Gastrocnemius medialis (tissue), 4 donors: ENCODE data around the gene OPN4. TPM values are rescaled to one million over a fixed set of nuclear protein-coding genes. Genes with fewer than 3 reads are reported as not detected.
"Not testable (repeated sequence)": the region's sequence is repeated elsewhere in the genome, so short reads cannot be mapped to it uniquely, and the experiment has no call there.

Experiments used
- ATAC-seq, 2 donors: fragments of 150-250 bp; one replicate each; pipeline ENCODE4 v1.9.1; 2016
- DNase-seq, 2 donors: peaks; one replicate each; pipeline ENCODE4 v3.0.0-alpha.2; 2019
- H3K27ac ChIP-seq, 4 donors: fragments of 200-600 bp; sonication (generic); 1 replicate in 1 of 4; 2 replicates in 3 of 4; pipeline ENCODE4 v1.5.1; 2016 to 2018; ENCODE audit warnings: mild to moderate bottlenecking in 2 of 4, moderate library complexity in 1 of 4
- H3K27me3 ChIP-seq, 3 donors: fragments of 200-600 bp; sonication (generic) in 2 of 3; 1 replicate in 1 of 3; 2 replicates in 2 of 3; pipeline versions ENCODE4 v1.5.1 to v1.6.0; 2016 to 2019; ENCODE audit warnings: mild to moderate bottlenecking in 1 of 3, moderate library complexity in 1 of 3
- H3K36me3 ChIP-seq, 2 donors: fragments of 200-600 bp; sonication (generic) in 1 of 2; one replicate each; pipeline ENCODE4 v1.5.1; 2017 to 2018
- H3K4me1 ChIP-seq, 2 donors: fragments of 200-600 bp; sonication (generic) in 1 of 2; one replicate each; pipeline ENCODE4 v1.5.1; 2016 to 2017; ENCODE audit warnings: mild to moderate bottlenecking in 2 of 2
- H3K4me3 ChIP-seq, 4 donors: fragments of 200-600 bp; sonication (generic) in 3 of 4; 1 replicate in 1 of 4; 2 replicates in 3 of 4; pipeline ENCODE4 v1.5.1; 2016 to 2019; ENCODE audit warnings: mild to moderate bottlenecking in 2 of 4
- H3K9me3 ChIP-seq, 3 donors: fragments of 200-600 bp; sonication (generic) in 2 of 3; 1 replicate in 1 of 3; 2 replicates in 2 of 3; pipeline ENCODE4 v1.5.1; 2016 to 2019
- CTCF ChIP-seq, 5 experiments: fragments of 450-650 bp in 3 of 5; fragments of 200-600 bp in 2 of 5; sonication (generic) in 2 of 5; IDR thresholded peaks in 4 of 5; conservative IDR thresholded peaks in 1 of 5; 1 replicate in 4 of 5; 2 replicates in 1 of 5; pipeline ENCODE4 v1.5.1; 2016 to 2019; ENCODE audit warnings: antibody characterized with exemption in 5 of 5, mild to moderate bottlenecking in 3 of 5, moderate library complexity in 3 of 5
- POLR2A ChIP-seq, 2 donors: fragments of 450-650 bp; IDR thresholded peaks; one replicate each; pipeline ENCODE4 v1.6.1; 2017; ENCODE audit warnings: antibody characterized with exemption in 2 of 2, mild to moderate bottlenecking in 2 of 2, moderate library complexity in 2 of 2
- in situ Hi-C, 4 donors: fragments of 200-750 bp; cut with MboI; loops; one replicate each; pipeline versions ENCODE4 v1.15.0 to v1.8.0; 2017; ENCODE audit warnings: low sequenced_read_pairs in 4 of 4
- intact Hi-C: fragments of 100-400 bp; cut with DNase I; formaldehyde crosslinking; loops from one replicate; pipeline ENCODE4 v1.15.1; 2023; ENCODE audit warnings: low total_unique reads
- total RNA-seq, 4 donors: library from RNA; depleted of rRNA; stranded (reverse); fragments of >200 nt; gene quantifications; one replicate each; pipeline versions ENCODE4 v1.1.0 to v1.2.3, GENCODE V29; 2016

OPN4 gene
- total RNA-seq, 4 donors from 2014 or later: 0.13 to 4.2 (median 0.92) TPM; not detected in 1

DNA sequence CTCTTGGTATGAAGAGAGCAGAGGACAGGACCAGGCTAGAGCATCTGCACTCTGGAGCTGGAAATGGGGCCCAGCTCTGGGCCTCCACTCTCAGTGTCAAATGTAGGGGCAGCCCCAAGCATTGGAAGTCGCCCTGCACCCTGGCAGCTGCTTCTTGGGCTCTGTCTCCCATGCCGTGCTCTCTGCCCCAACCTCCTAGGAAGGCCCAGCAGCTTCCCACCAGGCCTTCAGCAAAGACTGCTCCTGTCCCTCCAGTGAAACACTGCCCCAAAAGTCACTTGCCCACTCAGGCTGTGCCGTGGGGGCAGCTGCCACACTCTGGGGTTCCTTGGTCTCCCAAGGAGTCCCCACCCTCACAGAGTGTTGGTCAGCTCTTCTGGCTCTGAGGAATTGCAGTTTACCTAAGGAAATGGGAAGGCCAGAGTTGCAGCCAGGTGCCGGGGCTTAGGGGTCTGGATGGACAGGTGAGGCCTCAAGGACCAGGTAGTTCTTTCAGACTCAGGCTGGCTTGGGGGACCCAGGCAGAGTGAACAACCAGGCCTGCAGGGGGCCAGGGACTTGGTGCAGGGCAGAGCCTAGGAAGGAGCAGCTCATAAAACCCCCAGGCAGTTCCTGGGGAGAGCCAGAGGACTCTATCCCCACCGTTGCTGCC, 9.4 kb upstream of the OPN4 start:
- H3K36me3 ChIP-seq: no peaks in the 10 kb centered on the region
- no peak for DNase-seq
- no peak overlapping the region for H3K4me3 ChIP-seq
- peaks cover 30 to 32% of the 10 kb centered on the region in 2 donors for H3K4me1 ChIP-seq
- in situ Hi-C loops: no loop called here
- H3K27ac ChIP-seq: peak overlapping the region; percentile 14 to 74 (median 44)
- intact Hi-C loops: loop anchor here (5.0 kb wide), 1 partner anchor 257 kb away; no protein-coding TSS in a partner anchor
- no peaks in the 10 kb centered on the region for H3K27me3 ChIP-seq
- H3K9me3 ChIP-seq: no peaks in the 10 kb centered on the region
- TF ChIP-seq CTCF (IDR thresholded peaks at IDR 0.05 in 4 of 5, conservative IDR thresholded peaks at IDR 0.05 in 1 of 5) (no peak), POLR2A (IDR thresholded peaks at IDR 0.05) (no peak)
- ATAC-seq: no peak

DNA sequence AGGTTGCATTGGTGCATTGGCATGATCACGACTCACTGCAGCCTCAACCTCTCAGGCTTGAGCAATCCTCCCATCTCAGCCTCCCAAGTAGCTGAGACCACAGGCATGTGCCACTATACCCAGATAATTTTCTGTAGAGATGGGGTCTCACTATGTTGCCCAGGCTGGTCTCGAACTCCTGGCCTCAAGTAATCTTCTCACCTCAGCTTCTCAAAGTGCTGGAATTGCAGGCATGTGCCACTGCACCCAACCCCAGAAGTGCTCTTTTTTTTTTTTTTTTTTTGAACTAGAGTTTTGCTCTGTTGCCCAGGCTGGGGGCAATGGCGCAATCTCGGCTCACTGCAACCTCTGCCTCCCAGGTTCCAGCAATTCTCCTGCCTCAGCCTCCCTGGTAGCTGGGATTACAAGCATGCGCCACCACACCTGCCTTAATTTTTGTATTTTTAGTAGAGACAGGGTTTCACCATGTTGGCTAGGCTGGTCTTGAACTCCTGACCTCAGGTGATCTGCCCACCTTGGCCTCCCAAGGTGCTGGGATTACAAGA, 8.7 kb upstream of the OPN4 start:
- H3K27me3 ChIP-seq, in situ Hi-C loops, ATAC-seq, H3K4me3 ChIP-seq, H3K9me3 ChIP-seq, intact Hi-C loops, H3K36me3 ChIP-seq, DNase-seq: not testable (repeated sequence)
- Histone ChIP-seq H3K27ac (peak overlapping the region in 2 of 4 donors; percentile 63 to 74), H3K4me1 (peaks cover 34 to 36% of the 10 kb centered on the region in 2 donors)

DNA sequence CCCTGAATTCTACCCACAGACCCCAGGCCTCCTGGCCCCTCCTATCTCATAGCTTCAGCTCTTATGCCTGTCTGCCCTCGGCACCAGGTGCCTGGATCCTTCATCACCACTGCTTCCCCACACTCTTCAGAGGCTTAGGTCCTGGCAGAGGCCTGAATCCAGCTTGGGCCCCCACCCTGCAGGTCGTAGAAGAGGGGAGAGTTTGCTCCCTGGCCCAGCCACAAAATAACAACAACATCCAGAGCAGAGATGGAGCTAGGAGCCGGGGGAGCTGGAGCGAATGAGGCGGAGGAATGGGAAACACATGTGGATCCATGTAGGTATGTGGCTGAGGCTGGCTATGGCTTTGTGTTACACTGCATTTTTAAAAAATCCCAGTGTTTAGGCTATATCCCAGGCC, 7.8 kb upstream of the OPN4 start:
- H3K4me3 ChIP-seq: no peak overlapping the region
- intact Hi-C loops: no loop called here
- DNase-seq (no peak), ATAC-seq (no peak)
- H3K36me3 ChIP-seq: no peaks in the 10 kb centered on the region
- H3K27ac ChIP-seq: peak overlapping the region in 1 of 4 donors; percentile 63
- H3K27me3 ChIP-seq: no peaks in the 10 kb centered on the region
- H3K9me3 ChIP-seq: no peaks in the 10 kb centered on the region
- TF ChIP-seq POLR2A (IDR thresholded peaks at IDR 0.05) (no peak), CTCF (IDR thresholded peaks at IDR 0.05 in 4 of 5, conservative IDR thresholded peaks at IDR 0.05 in 1 of 5) (no peak)
- in situ Hi-C loops: no loop called here
- peaks cover 34 to 36% of the 10 kb centered on the region in 2 donors for H3K4me1 ChIP-seq

DNA sequence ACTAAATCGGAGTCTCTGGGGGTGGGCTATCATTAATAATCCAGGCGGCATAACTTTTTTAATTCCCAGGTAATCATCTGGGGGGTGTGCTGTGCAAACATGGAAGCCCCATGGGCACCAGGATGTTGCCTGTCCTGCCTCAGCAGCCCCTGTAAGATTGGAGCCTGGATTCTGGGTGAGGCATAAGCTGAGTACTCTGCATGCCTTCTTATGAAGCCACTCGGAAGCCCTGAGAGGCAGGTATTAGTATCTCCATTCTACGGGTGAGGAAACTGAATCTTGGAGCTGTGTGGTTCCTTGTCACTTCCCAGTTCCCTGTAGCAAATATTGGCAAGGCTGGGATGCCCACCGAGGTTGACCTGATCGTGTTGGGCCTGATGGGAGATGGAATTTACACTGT, 7.4 kb upstream of the OPN4 start:
- TF ChIP-seq POLR2A (IDR thresholded peaks at IDR 0.05): no peak
- no peak for TF ChIP-seq CTCF (IDR thresholded peaks at IDR 0.05 in 4 of 5, conservative IDR thresholded peaks at IDR 0.05 in 1 of 5)
- DNase-seq (no peak), ATAC-seq (no peak)
- in situ Hi-C loops (no loop called here), intact Hi-C loops (no loop called here)
- no peak overlapping the region for H3K27ac ChIP-seq
- no peak overlapping the region for H3K4me3 ChIP-seq
- H3K4me1 ChIP-seq: peaks cover 34 to 36% of the 10 kb centered on the region in 2 donors
- H3K36me3 ChIP-seq: no peaks in the 10 kb centered on the region
- no peaks in the 10 kb centered on the region for H3K9me3 ChIP-seq
- no peaks in the 10 kb centered on the region for H3K27me3 ChIP-seq

DNA sequence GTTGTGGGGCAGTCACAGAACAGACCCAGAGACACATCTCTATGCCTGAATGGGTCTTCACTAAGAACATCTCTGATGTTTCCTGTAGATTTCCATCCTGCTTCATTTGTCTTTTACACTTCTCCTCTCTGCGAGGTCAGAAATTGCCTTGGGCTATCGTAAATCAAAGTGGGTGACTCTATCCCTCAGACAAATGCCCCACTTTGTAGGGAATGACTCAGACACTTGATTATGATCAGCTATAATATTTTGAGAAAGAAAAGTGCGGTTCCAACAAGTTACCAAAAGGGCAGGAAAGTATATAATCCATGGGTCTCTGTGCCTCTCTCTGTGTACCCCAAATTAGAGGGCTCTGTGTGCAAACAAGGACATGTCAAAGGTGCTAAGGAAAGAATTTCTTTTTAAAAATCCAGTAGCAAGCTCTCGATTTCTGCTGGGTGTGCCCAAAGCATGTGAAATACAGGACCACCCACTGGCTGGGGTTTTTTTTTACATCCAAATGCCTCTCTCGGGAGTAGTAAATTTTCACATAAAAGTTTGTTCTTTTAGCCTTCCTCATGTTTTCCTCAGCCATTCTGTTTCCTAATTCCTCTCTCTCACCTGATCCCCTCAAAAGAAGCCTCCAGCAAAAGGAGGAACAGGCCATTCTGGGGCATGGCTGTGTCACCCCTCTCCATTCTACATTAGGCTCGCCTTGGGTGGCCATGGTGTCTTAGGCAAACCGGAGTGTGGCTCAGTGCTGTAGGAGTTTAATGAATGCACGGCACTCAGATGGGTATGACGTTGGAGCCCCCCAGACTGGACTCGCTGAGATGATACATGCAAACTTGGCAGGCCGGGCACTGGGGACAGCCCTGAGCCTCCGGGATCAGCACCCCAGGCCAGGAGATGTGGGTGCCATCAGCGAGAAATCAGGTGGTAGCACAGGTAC, 6.3 kb upstream of the OPN4 start:
- no peaks in the 10 kb centered on the region for H3K36me3 ChIP-seq
- H3K27ac ChIP-seq: peak overlapping the region; percentile 50 to 69 (median 54)
- in situ Hi-C loops (no loop called here), intact Hi-C loops (no loop called here)
- H3K4me1 ChIP-seq: peaks cover 26 to 29% of the 10 kb centered on the region in 2 donors
- ATAC-seq (no peak), DNase-seq (no peak)
- H3K27me3 ChIP-seq: no peaks in the 10 kb centered on the region
- TF ChIP-seq POLR2A (IDR thresholded peaks at IDR 0.05) (no peak), CTCF (IDR thresholded peaks at IDR 0.05 in 4 of 5, conservative IDR thresholded peaks at IDR 0.05 in 1 of 5) (no peak)
- no peaks in the 10 kb centered on the region for H3K9me3 ChIP-seq
- no peak overlapping the region for H3K4me3 ChIP-seq
